HCT116 (cell line): ENCODE results near the gene SLC9B2. TPM values are rescaled to one million over a fixed set of nuclear protein-coding genes. Genes with fewer than 3 reads are reported as not detected.

Source experiments
- ATAC-seq: fragments of 200-7000 bp; cut with Tn5 transposase; 2 replicates; pipeline ENCODE4 v1.9.1; 2020; ENCODE audit warnings: mild to moderate bottlenecking, moderate library complexity
- BruUV-seq: library from RNA; stranded (reverse); fragments of 400-500 nt; replicated peaks from 2 replicates; lab custom pipeline; 2021; lab: Mats Ljungman, UMichigan
- CTCF ChIA-PET: fragments of 300-600 bp; sonication (Branson Sonifier 250); formaldehyde crosslinking; loops from one replicate; lab custom pipeline; 2021; ENCODE audit warnings: antibody characterized with exemption; lab: Charles Lee
- POLR2A ChIA-PET: fragments of 300-600, 350-600 bp; sonication (Branson Sonifier 250); formaldehyde crosslinking; loops from one replicate; lab custom pipeline; 2021; ENCODE audit warnings: antibody characterized with exemption; lab: Charles Lee
- RAD21 ChIA-PET, 2 experiments: fragments of 300-600 bp; sonication (Branson Sonifier 250); formaldehyde crosslinking; loops; one replicate each; lab custom pipeline; 2023; ENCODE audit warnings: low total read pairs in 2 of 2; ENCODE audit not compliant: uncharacterized antibody in 2 of 2, unreplicated experiment in 2 of 2, low non-redundant PET in 1 of 2; lab: Charles Lee
- DNase-seq: peaks from one replicate; pipeline ENCODE4 v3.0.0-alpha.2; 2010; ENCODE audit warnings: low read depth, low spot score
- H2AFZ ChIP-seq: fragments of 200-600 bp; shearing (Covaris generic), sonication (generic); 2 replicates; pipeline ENCODE4 v1.6.1; 2017; ENCODE audit warnings: low read depth, mixed run types, mixed read lengths, antibody characterized with exemption, low read length; ENCODE audit not compliant: poor library complexity, severe bottlenecking
- H3K27ac ChIP-seq: 2 replicates; pipeline ENCODE4 v1.5.1; 2012; ENCODE audit warnings: low read depth, low read length
- H3K27me3 ChIP-seq: fragments of 200-600 bp; sonication (generic); 2 replicates; pipeline ENCODE4 v1.6.1; 2016; ENCODE audit warnings: mixed run types, low read length, mixed read lengths; ENCODE audit not compliant: insufficient read depth
- H3K36me3 ChIP-seq, 2 experiments: fragments of 200-500 bp in 1 of 2; fragments of 200-600 bp in 1 of 2; sonication (Bioruptor generic) in 1 of 2; sonication (generic) in 1 of 2; 2 replicates each; pipeline versions ENCODE4 v1.5.1 to v1.6.1; 2014 to 2016; ENCODE audit warnings: low read length in 2 of 2, inconsistent platforms in 1 of 2, mixed read lengths in 1 of 2, mixed run types in 1 of 2; ENCODE audit not compliant: insufficient read depth in 2 of 2, control insufficient read depth in 1 of 2
- H3K4me1 ChIP-seq, 2 experiments: fragments of 200-600 bp in 1 of 2; sonication (generic) in 1 of 2; 2 replicates each; pipeline versions ENCODE4 v1.5.1 to v1.6.1; 2012 to 2017; ENCODE audit warnings: low read length in 2 of 2, inconsistent platforms in 1 of 2, mild to moderate bottlenecking in 1 of 2, mixed read lengths in 1 of 2, mixed run types in 1 of 2, moderate library complexity in 1 of 2; ENCODE audit not compliant: insufficient read depth in 2 of 2, control insufficient read depth in 1 of 2
- H3K4me2 ChIP-seq: fragments of 200-600 bp; sonication (generic); 2 replicates; pipeline ENCODE4 v1.6.1; 2017; ENCODE audit warnings: mixed run types, low read length, mixed read lengths
- H3K4me3 ChIP-seq, 2 experiments: fragments of 200-600 bp in 1 of 2; sonication (generic) in 1 of 2; replicated peaks in 1 of 2; 2 replicates each; pipeline ENCODE4 v1.5.1; 2011 to 2016; ENCODE audit warnings: low read length in 2 of 2, control low read depth in 1 of 2, low read depth in 1 of 2, mild to moderate bottlenecking in 1 of 2, mixed read lengths in 1 of 2, mixed run types in 1 of 2
- H3K79me2 ChIP-seq: fragments of 200-600 bp; sonication (generic); 2 replicates; pipeline ENCODE4 v1.6.1; 2017; ENCODE audit warnings: mild to moderate bottlenecking, mixed run types, low read length, moderate library complexity, mixed read lengths; ENCODE audit not compliant: insufficient read depth
- H3K9ac ChIP-seq: fragments of 200-600 bp; sonication (generic); 2 replicates; pipeline ENCODE4 v1.6.1; 2016; ENCODE audit warnings: low read length, mixed read lengths
- H3K9me2 ChIP-seq: fragments of 200-600 bp; sonication (generic), shearing (Covaris generic); 2 replicates; pipeline ENCODE4 v1.6.1; 2017; ENCODE audit warnings: mixed run types, mild to moderate bottlenecking, moderate library complexity; ENCODE audit not compliant: insufficient read depth
- H3K9me3 ChIP-seq, 2 experiments: fragments of 200-500 bp in 1 of 2; fragments of 200-600 bp in 1 of 2; sonication (Bioruptor generic) in 1 of 2; sonication (generic) in 1 of 2; 2 replicates each; pipeline ENCODE4 v1.6.1; 2014 to 2017; ENCODE audit warnings: low read length in 2 of 2, mixed read lengths in 2 of 2, inconsistent platforms in 1 of 2, low read depth in 1 of 2, mild to moderate bottlenecking in 1 of 2, mixed run types in 1 of 2, moderate library complexity in 1 of 2; ENCODE audit not compliant: control insufficient read depth in 1 of 2, insufficient read depth in 1 of 2
- H4K20me1 ChIP-seq: fragments of 200-600 bp; sonication (generic), shearing (Covaris generic); 2 replicates; pipeline ENCODE4 v1.6.1; 2017; ENCODE audit warnings: mixed run types, mild to moderate bottlenecking, moderate library complexity; ENCODE audit not compliant: insufficient read depth
- CBX3 ChIP-seq: IDR thresholded peaks from 2 replicates; pipeline ENCODE4 v1.6.1; 2012; ENCODE audit warnings: low read depth
- CEBPB ChIP-seq: IDR thresholded peaks from 2 replicates; pipeline ENCODE4 v1.6.1; 2012; ENCODE audit warnings: low read depth
- CTCF ChIP-seq, 3 experiments: fragments of 200-600 bp in 1 of 3; sonication (generic) in 1 of 3; IDR thresholded peaks in 2 of 3; conservative IDR thresholded peaks in 1 of 3; 2 replicates each; pipeline ENCODE4 v1.5.1; 2012 to 2017; ENCODE audit warnings: low read depth in 2 of 3, low read length in 2 of 3, antibody characterized with exemption in 1 of 3, borderline replicate concordance in 1 of 3, control low read depth in 1 of 3, mild to moderate bottlenecking in 1 of 3, mixed read lengths in 1 of 3, mixed run types in 1 of 3, moderate library complexity in 1 of 3; ENCODE audit not compliant: insufficient read depth in 1 of 3
- EGR1 ChIP-seq: IDR thresholded peaks from 2 replicates; pipeline ENCODE4 v1.6.1; 2012; ENCODE audit warnings: low read depth
- ELF1 ChIP-seq: IDR thresholded peaks from 2 replicates; pipeline ENCODE4 v1.6.1; 2012; ENCODE audit warnings: low read depth, borderline replicate concordance
- EZH2 ChIP-seq: fragments of 200-600 bp; sonication (generic); IDR thresholded peaks from 2 replicates; pipeline ENCODE4 v1.6.1; 2017; ENCODE audit warnings: antibody characterized with exemption, mixed run types
- EZH2phosphoT487 ChIP-seq: fragments of 200-600 bp; IDR thresholded peaks from 2 replicates; pipeline ENCODE4 v1.6.1; 2018; ENCODE audit warnings: antibody characterized with exemption, borderline replicate concordance
- FOSL1 ChIP-seq: IDR thresholded peaks from 2 replicates; pipeline ENCODE4 v1.6.1; 2012; ENCODE audit warnings: low read depth
- MAX ChIP-seq: IDR thresholded peaks from 2 replicates; pipeline ENCODE4 v1.6.1; 2012
- RAD21 ChIP-seq: IDR thresholded peaks from 2 replicates; pipeline ENCODE4 v1.6.1; 2012; ENCODE audit warnings: low read depth, mild to moderate bottlenecking
- REST ChIP-seq: IDR thresholded peaks from 2 replicates; pipeline ENCODE4 v1.6.1; 2012; ENCODE audit warnings: low read depth
- SIN3A ChIP-seq: IDR thresholded peaks from 2 replicates; pipeline ENCODE4 v1.6.1; 2012; ENCODE audit warnings: low read depth
- ZBTB33 ChIP-seq: IDR thresholded peaks from 2 replicates; pipeline ENCODE4 v1.6.1; 2011; ENCODE audit warnings: mild to moderate bottlenecking, low read length, moderate library complexity; ENCODE audit not compliant: insufficient replicate concordance; ENCODE audit errors: extremely low read depth
- ZNF274 ChIP-seq: fragments of 200-500 bp; sonication (Bioruptor generic); IDR thresholded peaks from 2 replicates; pipeline ENCODE4 v1.6.1; 2014; ENCODE audit warnings: mild to moderate bottlenecking, low read depth, low read length, inconsistent platforms
- intact Hi-C: fragments of 100-400 bp; cut with micrococcal nuclease; formaldehyde crosslinking; loops from 2 replicates; pipeline ENCODE4 v1.10.0; 2022
- total RNA-seq: library from RNA; stranded (reverse); gene quantifications from one replicate; pipeline ENCODE4 v1.2.1, GENCODE V29; 2021; ENCODE audit not compliant: unreplicated experiment

The SLC9B2 gene
- total RNA-seq, 1 experiment from 2014 or later = 18.3 TPM

- Histone ChIP-seq H3K4me3 (no peak overlapping the region), H3K36me3 (no peaks in the 10 kb centered on the region), H4K20me1 (no peaks in the 10 kb centered on the region), H3K9me2 (no peaks in the 10 kb centered on the region), H3K27me3 (no peaks in the 10 kb centered on the region), H2AFZ (no peak overlapping the region), H3K79me2 (no peaks in the 10 kb centered on the region), H3K27ac (no peak overlapping the region), H3K4me1 (peaks cover 3 to 17% of the 10 kb centered on the region in 2 experiments; a peak in 3 of 4 replicates), H3K9me3 (no peaks in the 10 kb centered on the region), H3K4me2 (no peak overlapping the region), H3K9ac (no peak overlapping the region)
- BruUV-seq = no TSS peak
- intact Hi-C loops = no loop called here
- TF ChIP-seq ZNF274 (no peak), EZH2phosphoT487 (no peak), CEBPB (no peak), ZBTB33 (no peak), EZH2 (no peak), MAX (no peak), EGR1 (no peak), RAD21 (no peak), SIN3A (no peak), CTCF (IDR thresholded peaks at IDR 0.05 in 2 of 3, conservative IDR thresholded peaks at IDR 0.05 in 1 of 3; ENCODE audit: borderline replicate concordance in 1 of 3, insufficient read depth in 1 of 3, low read depth in 2 of 3, low read length in 2 of 3) (no peak), FOSL1 (no peak), CBX3 (no peak), ELF1 (no peak), REST (no peak)
- ATAC-seq (no peak), DNase-seq (no peak)
- ChIA-PET POLR2A (no interaction called here), CTCF (no interaction called here), RAD21 (no interaction called here)
Measured at GRCh38 chr4:103021120-103021519, 55.4 kb downstream of the SLC9B2 start.
